ENCODE measurements around the gene MEIG1. TPM values are rescaled to one million over a fixed set of nuclear protein-coding genes. Genes with fewer than 3 reads are reported as not detected.

Gene MEIG1
- total and polyA plus RNA-seq, 2 of the 8 experiments (the other 6 are each of a cell fraction or from before 2014, with no cell fraction given), result not detected

GRCh38 chr10:14916600-14916999 lies 42.6 kb upstream of the MEIG1 start:
- no peak overlapping the region for H2BK120ac ChIP-seq (replicated peaks; ENCODE audit: low read depth, low read length)
- H3K27me3 ChIP-seq (replicated peaks in 1 of 4; ENCODE audit: control insufficient read depth in 3 of 4, extremely low read depth in 1 of 4, insufficient read depth in 3 of 4, low read length in 3 of 4), result no peaks in the 10 kb centered on the region
- H3K79me1 ChIP-seq (ENCODE audit: low read depth, low read length), result no peaks in the 10 kb centered on the region
- H2AFZ ChIP-seq (ENCODE audit: low read length), result no peak overlapping the region
- H3K36me3 ChIP-seq (ENCODE audit: control insufficient read depth in 2 of 4, insufficient read depth in 4 of 4, low read length in 3 of 4), result peaks cover 0 to 33% (median 15%) of the 10 kb centered on the region in 4 experiments; a peak in 6 of 8 replicates
- WGBS, 2 experiments (ENCODE audit: extremely low coverage in 1 of 2, insufficient coverage in 1 of 2, insufficient read length in 1 of 2, insufficient replicate concordance in 2 of 2, low coverage in 1 of 2, low lambda C conversion rate in 2 of 2, missing lambda C conversion rate in 1 of 2), result 94% methylated on average over 2 of the region's 2 CpGs; no CpG with 5 or more reads in 1 of the 2 experiments
- no peak overlapping the region for H2BK15ac ChIP-seq (ENCODE audit: low read length)
- DNase-seq (ENCODE audit: low read depth in 1 of 2, low spot score in 2 of 2), result no peak
- H3K4me2 ChIP-seq (ENCODE audit: insufficient read depth in 1 of 2, low read depth in 2 of 2, low read length in 2 of 2), result no peak overlapping the region
- no peak overlapping the region for H4K8ac ChIP-seq (ENCODE audit: extremely low read depth, insufficient read depth, low read length)
- no peak overlapping the region for H2BK20ac ChIP-seq (ENCODE audit: low read length)
- no peak overlapping the region for H3K9ac ChIP-seq (replicated peaks in 1 of 4; ENCODE audit: extremely low read depth in 1 of 4, low read depth in 3 of 4, low read length in 3 of 4)
- H3K23ac ChIP-seq (ENCODE audit: insufficient read length), result no peak overlapping the region
- H3K14ac ChIP-seq (ENCODE audit: insufficient read length), result no peak overlapping the region
- no peak for FAIRE-seq
- no peaks in the 10 kb centered on the region for H3K4me1 ChIP-seq (replicated peaks in 1 of 4; ENCODE audit: control insufficient read depth in 3 of 4, insufficient read depth in 4 of 4, low read length in 3 of 4)
- H2BK5ac ChIP-seq (ENCODE audit: low read depth, low read length), result no peak overlapping the region
- ChIA-PET POLR2A (ENCODE audit: partially characterized antibody) (interaction anchor here (0.5 kb wide), 1 partner anchor 213 kb away, joined by 4 read pairs; no protein-coding TSS in a partner anchor), CTCF (ENCODE audit: partially characterized antibody) (interaction anchor here (1.4 kb wide), 1 partner anchor 12 kb away, joined by 3 read pairs; no protein-coding TSS in a partner anchor)
- no peak overlapping the region for H2BK12ac ChIP-seq (ENCODE audit: low read depth, low read length)
- no peaks in the 10 kb centered on the region for H3K79me2 ChIP-seq (ENCODE audit: control insufficient read depth in 1 of 2, insufficient read depth in 2 of 2, low read length in 2 of 2)
- no peaks in the 10 kb centered on the region for H3K23me2 ChIP-seq (ENCODE audit: low read depth, low read length)
- peaks cover 0 to 7% of the 10 kb centered on the region in 2 experiments; a peak in 1 of 4 replicates for H3K9me3 ChIP-seq (ENCODE audit: insufficient read depth in 2 of 2, low read depth in 1 of 2, low read length in 1 of 2)
- no peak overlapping the region for H3K4ac ChIP-seq (replicated peaks; ENCODE audit: insufficient read length, low read depth, low read length)
- no peak overlapping the region for H3K56ac ChIP-seq (replicated peaks; ENCODE audit: insufficient read length, low read depth, low read length)
- no peak overlapping the region for H3K18ac ChIP-seq (ENCODE audit: extremely low read depth, low read length)
- no peaks in the 10 kb centered on the region for H4K20me1 ChIP-seq (replicated peaks in 1 of 2; ENCODE audit: control insufficient read depth in 1 of 2, insufficient read depth in 2 of 2, low read length in 2 of 2)
- no peak overlapping the region for H2AK5ac ChIP-seq (ENCODE audit: low read depth, low read length)
- no peak overlapping the region for H4K91ac ChIP-seq (replicated peaks; ENCODE audit: insufficient read length, low read length)
- no peak overlapping the region for H3K27ac ChIP-seq (ENCODE audit: low read depth, low read length)
- no peak overlapping the region for H4K5ac ChIP-seq (ENCODE audit: insufficient read length, low read depth, low read length)
- H3K4me3 ChIP-seq (ENCODE audit: extremely low read depth in 1 of 4, insufficient read depth in 2 of 4, low read depth in 3 of 4, low read length in 4 of 4), result no peak overlapping the region
- TF ChIP-seq SP1 (IDR thresholded peaks at IDR 0.05; ENCODE audit: low read depth, low read length) (no peak), POLR2A (IDR thresholded peaks at IDR 0.05; ENCODE audit: control extremely low read depth in 1 of 2, low read depth in 2 of 2, low read length in 2 of 2) (no peak), EP300 (IDR thresholded peaks at IDR 0.05; ENCODE audit: borderline replicate concordance in 1 of 2, low read depth in 2 of 2, low read length in 2 of 2) (no peak), RBBP5 (IDR thresholded peaks at IDR 0.05; ENCODE audit: borderline replicate concordance, low read depth, low read length) (no peak), CREB1 (IDR thresholded peaks at IDR 0.05) (no peak), KDM1A (IDR thresholded peaks at IDR 0.05; ENCODE audit: borderline replicate concordance, low read length) (no peak), TEAD4 (IDR thresholded peaks at IDR 0.05; ENCODE audit: low read depth, low read length) (no peak), HDAC2 (IDR thresholded peaks at IDR 0.05; ENCODE audit: borderline replicate concordance in 1 of 2, low read depth in 2 of 2, low read length in 2 of 2) (no peak), GTF2F1 (IDR thresholded peaks at IDR 0.05; ENCODE audit: borderline replicate concordance, low read depth, low read length) (no peak), CHD1 (IDR thresholded peaks at IDR 0.05; ENCODE audit: low read depth, low read length) (no peak), FOSL1 (IDR thresholded peaks at IDR 0.05; ENCODE audit: insufficient read depth, low read depth, low read length) (no peak), ASH2L (IDR thresholded peaks at IDR 0.05; ENCODE audit: low read length) (no peak), JUN (IDR thresholded peaks at IDR 0.05; ENCODE audit: low read depth, low read length) (no peak), BACH1 (IDR thresholded peaks at IDR 0.05; ENCODE audit: low read length) (no peak), RNF2 (IDR thresholded peaks at IDR 0.05; ENCODE audit: borderline replicate concordance, low read depth, low read length, missing control alignments, poor library complexity, severe bottlenecking) (no peak)

All from H1 (cell line).